Neural cell (in vitro differentiated cells): Measurements from ENCODE around the gene RNPEPL1.
"Not testable (repeated sequence)": the region's sequence is repeated elsewhere in the genome, so short reads cannot be mapped to it uniquely, and the experiment has no call there.

ENCODE experiments used
- CTCF ChIP-seq: fragments of 450-650 bp; IDR thresholded peaks from 2 replicates; pipeline ENCODE4 v1.5.1; 2014; ENCODE audit warnings: antibody characterized with exemption, mild to moderate bottlenecking, moderate library complexity; ENCODE audit not compliant: poor library complexity, severe bottlenecking
- EP300 ChIP-seq: fragments of 450-650 bp; conservative IDR thresholded peaks from 2 replicates; pipeline ENCODE4 v1.6.1; 2014; ENCODE audit warnings: antibody characterized with exemption, mild to moderate bottlenecking, moderate library complexity; ENCODE audit not compliant: poor library complexity, severe bottlenecking
- POLR2AphosphoS5 ChIP-seq: IDR thresholded peaks from 2 replicates; pipeline ENCODE4 v1.6.1; 2012
- TAF1 ChIP-seq: IDR thresholded peaks from 2 replicates; pipeline ENCODE4 v1.6.1; 2012; ENCODE audit warnings: low read depth

GRCh38 chr2:240521885-240522284 lies 46.4 kb upstream of the RNPEPL1 start:
- TF ChIP-seq EP300, CTCF, TAF1, POLR2AphosphoS5: not testable (repeated sequence)
